ENCODE results near the gene ELF1.

DNA sequence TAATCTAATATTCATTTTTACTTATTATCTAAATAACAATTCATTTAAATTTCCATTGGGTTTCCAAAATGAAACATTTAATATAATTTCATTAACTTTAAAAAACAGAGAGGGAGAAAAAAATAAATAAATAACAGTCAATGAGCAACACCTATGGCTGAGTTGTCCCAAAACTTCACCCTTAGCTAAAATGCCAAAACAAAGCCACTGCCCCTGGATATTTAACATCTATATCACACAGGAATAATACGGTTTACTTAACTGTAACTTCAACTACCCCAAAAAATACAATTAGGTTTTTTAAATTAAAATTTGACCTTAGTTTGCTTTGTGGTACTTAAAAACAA is 541 bp downstream of the ELF1 start:
- TF ChIP-seq EZH2phosphoT487 (IDR thresholded peaks at IDR 0.05; ENCODE audit: unreplicated experiment) (no peak), CTCF (conservative IDR thresholded peaks at IDR 0.05; ENCODE audit: low read depth in 2 of 2) (no peak), CREB1 (CRISPR knock-in tag; IDR thresholded peaks at IDR 0.05; ENCODE audit: low read depth) (no peak), JUNB (IDR thresholded peaks at IDR 0.05; ENCODE audit: unreplicated experiment) (no peak)
- TF ChIP-seq, protein P1, sequence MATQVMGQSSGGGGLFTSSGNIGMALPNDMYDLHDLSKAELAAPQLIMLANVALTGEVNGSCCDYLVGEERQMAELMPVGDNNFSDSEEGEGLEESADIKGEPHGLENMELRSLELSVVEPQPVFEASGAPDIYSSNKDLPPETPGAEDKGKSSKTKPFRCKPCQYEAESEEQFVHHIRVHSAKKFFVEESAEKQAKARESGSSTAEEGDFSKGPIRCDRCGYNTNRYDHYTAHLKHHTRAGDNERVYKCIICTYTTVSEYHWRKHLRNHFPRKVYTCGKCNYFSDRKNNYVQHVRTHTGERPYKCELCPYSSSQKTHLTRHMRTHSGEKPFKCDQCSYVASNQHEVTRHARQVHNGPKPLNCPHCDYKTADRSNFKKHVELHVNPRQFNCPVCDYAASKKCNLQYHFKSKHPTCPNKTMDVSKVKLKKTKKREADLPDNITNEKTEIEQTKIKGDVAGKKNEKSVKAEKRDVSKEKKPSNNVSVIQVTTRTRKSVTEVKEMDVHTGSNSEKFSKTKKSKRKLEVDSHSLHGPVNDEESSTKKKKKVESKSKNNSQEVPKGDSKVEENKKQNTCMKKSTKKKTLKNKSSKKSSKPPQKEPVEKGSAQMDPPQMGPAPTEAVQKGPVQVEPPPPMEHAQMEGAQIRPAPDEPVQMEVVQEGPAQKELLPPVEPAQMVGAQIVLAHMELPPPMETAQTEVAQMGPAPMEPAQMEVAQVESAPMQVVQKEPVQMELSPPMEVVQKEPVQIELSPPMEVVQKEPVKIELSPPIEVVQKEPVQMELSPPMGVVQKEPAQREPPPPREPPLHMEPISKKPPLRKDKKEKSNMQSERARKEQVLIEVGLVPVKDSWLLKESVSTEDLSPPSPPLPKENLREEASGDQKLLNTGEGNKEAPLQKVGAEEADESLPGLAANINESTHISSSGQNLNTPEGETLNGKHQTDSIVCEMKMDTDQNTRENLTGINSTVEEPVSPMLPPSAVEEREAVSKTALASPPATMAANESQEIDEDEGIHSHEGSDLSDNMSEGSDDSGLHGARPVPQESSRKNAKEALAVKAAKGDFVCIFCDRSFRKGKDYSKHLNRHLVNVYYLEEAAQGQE (IDR thresholded peaks at IDR 0.05; ENCODE audit: unreplicated experiment): no peak
